Cardiac muscle cell (in vitro differentiated cells and primary cell): ENCODE measurements around the gene SPATA31E1. TPM values are rescaled to one million over a fixed set of nuclear protein-coding genes. Genes with fewer than 3 reads are reported as not detected.

Experiments used
- DNase-seq, 2 donors: peaks; one replicate each; pipeline versions ENCODE4 v3.0.0 to v3.0.0-alpha.2; 2010 to 2017; ENCODE audit warnings: low read depth in 1 of 2, low spot score in 1 of 2
- H3K27ac ChIP-seq: fragments of 200-600 bp; sonication (generic); 2 replicates; pipeline ENCODE4 v1.5.1; 2016
- H3K27me3 ChIP-seq: fragments of 200-600 bp; sonication (generic); 2 replicates; pipeline ENCODE4 v1.6.0; 2016; ENCODE audit warnings: control low read depth
- H3K36me3 ChIP-seq: fragments of 200-600 bp; sonication (generic); 2 replicates; pipeline ENCODE4 v1.5.1; 2016; ENCODE audit warnings: control low read depth
- H3K4me1 ChIP-seq: fragments of 200-600 bp; sonication (generic); 2 replicates; pipeline ENCODE4 v1.8.1; 2017; ENCODE audit warnings: low read depth, mild to moderate bottlenecking, mixed run types
- H3K4me3 ChIP-seq: fragments of 200-600 bp; sonication (generic); 2 replicates; pipeline ENCODE4 v1.5.1; 2016; ENCODE audit warnings: mild to moderate bottlenecking
- H3K9me3 ChIP-seq: fragments of 200-600 bp; sonication (generic); 2 replicates; pipeline ENCODE4 v1.5.1; 2017; ENCODE audit warnings: low read depth, mild to moderate bottlenecking, control low read depth
- polyA plus RNA-seq: library from polyadenylated mRNA; unstranded; fragments of >200 nt; fragmentation: Nextera tagmentation; extraction: Ambion mirVana; gene quantifications from 2 replicates; pipeline ENCODE4 v1.2.1, GENCODE V29; 2016
- total RNA-seq: library from RNA; depleted of rRNA; stranded (reverse); fragments of >200 nt; gene quantifications from 2 replicates; pipeline ENCODE4 v1.2.3, GENCODE V29; 2016
- TF ChIP-seq, protein P1 (sequence below): IDR thresholded peaks from 2 replicates; pipeline ENCODE4 v1.5.1; 2012; ENCODE audit warnings: low read depth, mild to moderate bottlenecking, low read length

The SPATA31E1 gene
- total and polyA plus RNA-seq, 2 experiments from 2014 or later: not detected

GRCh38 chr9:87853302-87853701 lies 29.4 kb upstream of the SPATA31E1 start:
- no peaks in the 10 kb centered on the region for H3K27me3 ChIP-seq

DNA sequence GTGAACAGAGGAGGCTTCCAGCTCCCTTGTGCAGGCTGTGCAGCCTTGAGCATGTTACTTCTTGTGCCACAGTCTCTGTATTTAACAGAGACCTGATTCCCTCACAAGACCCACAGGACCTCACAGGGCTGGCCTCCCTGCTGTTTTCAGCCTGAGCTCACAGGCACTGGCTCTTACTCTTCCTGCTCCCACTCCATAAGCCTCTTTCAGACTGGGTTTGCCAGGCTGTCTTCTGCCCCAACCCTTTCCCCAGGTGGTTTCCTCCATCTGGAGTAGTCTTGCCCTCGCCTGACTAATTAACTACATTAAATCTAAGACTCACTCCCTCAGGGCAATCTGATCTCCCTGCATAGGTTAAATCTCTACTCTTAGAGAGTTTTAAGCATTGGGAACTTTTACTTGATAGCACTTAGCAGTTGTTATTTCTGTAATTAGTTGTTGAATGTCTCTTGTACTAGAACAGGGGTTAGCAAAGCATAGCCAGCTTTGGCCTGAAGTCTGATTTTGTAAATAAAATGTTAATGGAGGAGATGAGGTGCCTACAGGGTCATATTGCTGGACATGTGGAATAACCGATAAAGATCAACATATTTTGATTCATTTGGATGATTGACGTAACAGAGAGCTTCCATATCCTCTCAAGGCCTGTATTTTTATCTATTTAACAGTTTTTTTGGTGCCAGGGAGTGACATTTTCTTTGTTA lies 28.6 kb upstream of the SPATA31E1 start:
- no peaks in the 10 kb centered on the region for H3K4me1 ChIP-seq
- DNase-seq: no peak

More at GRCh38 chr9:87853302-87853701, 29.4 kb upstream of the SPATA31E1 start:
- Histone ChIP-seq H3K36me3 (no peaks in the 10 kb centered on the region), H3K4me1 (no peaks in the 10 kb centered on the region), H3K4me3 (no peak overlapping the region), H3K9me3 (no peaks in the 10 kb centered on the region), H3K27ac (no peak overlapping the region)
- TF ChIP-seq, protein P1, sequence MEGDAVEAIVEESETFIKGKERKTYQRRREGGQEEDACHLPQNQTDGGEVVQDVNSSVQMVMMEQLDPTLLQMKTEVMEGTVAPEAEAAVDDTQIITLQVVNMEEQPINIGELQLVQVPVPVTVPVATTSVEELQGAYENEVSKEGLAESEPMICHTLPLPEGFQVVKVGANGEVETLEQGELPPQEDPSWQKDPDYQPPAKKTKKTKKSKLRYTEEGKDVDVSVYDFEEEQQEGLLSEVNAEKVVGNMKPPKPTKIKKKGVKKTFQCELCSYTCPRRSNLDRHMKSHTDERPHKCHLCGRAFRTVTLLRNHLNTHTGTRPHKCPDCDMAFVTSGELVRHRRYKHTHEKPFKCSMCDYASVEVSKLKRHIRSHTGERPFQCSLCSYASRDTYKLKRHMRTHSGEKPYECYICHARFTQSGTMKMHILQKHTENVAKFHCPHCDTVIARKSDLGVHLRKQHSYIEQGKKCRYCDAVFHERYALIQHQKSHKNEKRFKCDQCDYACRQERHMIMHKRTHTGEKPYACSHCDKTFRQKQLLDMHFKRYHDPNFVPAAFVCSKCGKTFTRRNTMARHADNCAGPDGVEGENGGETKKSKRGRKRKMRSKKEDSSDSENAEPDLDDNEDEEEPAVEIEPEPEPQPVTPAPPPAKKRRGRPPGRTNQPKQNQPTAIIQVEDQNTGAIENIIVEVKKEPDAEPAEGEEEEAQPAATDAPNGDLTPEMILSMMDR: no peak
- DNase-seq: no peak

DNA sequence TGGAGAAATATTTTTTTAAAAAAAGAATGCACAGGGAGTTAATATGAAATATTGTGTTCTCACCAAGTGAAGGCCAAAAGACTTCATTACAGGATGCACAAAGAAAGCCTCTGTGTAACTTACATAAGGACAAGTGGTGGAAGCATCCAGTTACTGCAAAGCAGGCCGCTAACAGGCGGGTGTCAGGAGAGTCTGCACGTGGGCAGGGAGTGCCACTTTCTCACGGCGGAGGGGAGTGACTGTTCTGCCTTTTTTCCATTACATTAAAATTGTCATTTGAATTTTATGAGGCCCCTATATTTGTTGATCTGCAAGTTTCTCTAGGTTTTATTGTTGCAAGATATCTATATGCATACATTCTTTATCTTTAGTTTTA lies 28.1 kb upstream of the SPATA31E1 start:
- H3K9me3 ChIP-seq: no peaks in the 10 kb centered on the region
- H3K4me1 ChIP-seq: no peaks in the 10 kb centered on the region
- no peaks in the 10 kb centered on the region for H3K36me3 ChIP-seq
- TF ChIP-seq, protein P1: no peak
- no peak for DNase-seq
- H3K4me3 ChIP-seq: no peak overlapping the region
- H3K27me3 ChIP-seq: no peaks in the 10 kb centered on the region
- no peak overlapping the region for H3K27ac ChIP-seq

More for the DNA sequence above, 28.6 kb upstream of the SPATA31E1 start:
- TF ChIP-seq, protein P1: no peak
- Histone ChIP-seq H3K27ac (no peak overlapping the region), H3K4me3 (no peak overlapping the region), H3K9me3 (no peaks in the 10 kb centered on the region), H3K27me3 (no peaks in the 10 kb centered on the region), H3K36me3 (no peaks in the 10 kb centered on the region)

GRCh38 chr9:87855061-87855460 lies 27.6 kb upstream of the SPATA31E1 start:
- Histone ChIP-seq H3K27ac (no peak overlapping the region), H3K36me3 (no peaks in the 10 kb centered on the region), H3K27me3 (no peaks in the 10 kb centered on the region), H3K4me3 (no peak overlapping the region), H3K9me3 (no peaks in the 10 kb centered on the region), H3K4me1 (no peaks in the 10 kb centered on the region)
- TF ChIP-seq, protein P1: no peak
- DNase-seq: no peak

- TF ChIP-seq, protein P1: no peak
- H3K36me3 ChIP-seq: no peaks in the 10 kb centered on the region
- no peaks in the 10 kb centered on the region for H3K4me1 ChIP-seq
- H3K4me3 ChIP-seq: no peak overlapping the region
- no peak for DNase-seq
- H3K27ac ChIP-seq: no peak overlapping the region
- no peaks in the 10 kb centered on the region for H3K9me3 ChIP-seq
- no peaks in the 10 kb centered on the region for H3K27me3 ChIP-seq
These were observed 25.3 kb upstream of the SPATA31E1 start for GRCh38 chr9:87857141-87857947.
